ENCODE measurements around the gene MVK. TPM values are rescaled to one million over a fixed set of nuclear protein-coding genes. Genes with fewer than 3 reads are reported as not detected.

The MVK gene
- total and polyA plus RNA-seq, 2 of the 4 experiments (the other 2 are of a cell fraction) = 6.6 to 11.5 TPM

GRCh38 chr12:109641422-109641821, 67.8 kb downstream of the MVK start:
- Histone ChIP-seq H3K4me1 (ENCODE audit: control insufficient read depth, insufficient read depth, low read length) (no peaks in the 10 kb centered on the region), H3K56ac (ENCODE audit: extremely low read depth, insufficient read depth, low read length) (no peak overlapping the region), H2AK9ac (replicated peaks; ENCODE audit: low read depth, low read length, poor library complexity) (no peak overlapping the region), H3K27ac (ENCODE audit: insufficient read depth, low read length) (no peak overlapping the region), H4K20me1 (ENCODE audit: insufficient read depth, low read length) (no peaks in the 10 kb centered on the region), H3K4me3 (ENCODE audit: insufficient read depth, low read depth, low read length) (no peak overlapping the region), H4K91ac (ENCODE audit: insufficient read depth, low read depth, low read length) (no peak overlapping the region), H3K23ac (ENCODE audit: low read depth, low read length) (no peak overlapping the region), H2BK20ac (ENCODE audit: low read depth, low read length) (no peak overlapping the region), H3K9me3 (ENCODE audit: control insufficient read depth, insufficient read depth, low read length) (no peaks in the 10 kb centered on the region), H3K14ac (replicated peaks; ENCODE audit: low read depth, low read length) (no peak overlapping the region), H2AFZ (replicated peaks; ENCODE audit: low read length, poor library complexity) (no peak overlapping the region), H3K9me1 (ENCODE audit: insufficient read depth, low read length) (no peaks in the 10 kb centered on the region), H3K27me3 (ENCODE audit: control insufficient read depth, insufficient read depth, low read length) (peaks cover 33% of the 10 kb centered on the region), H3K79me1 (ENCODE audit: low read depth in 1 of 2, low read length in 2 of 2) (no peaks in the 10 kb centered on the region), H3K4ac (ENCODE audit: low read depth, low read length) (no peak overlapping the region), H2AK5ac (ENCODE audit: low read depth, low read length) (no peak overlapping the region), H2BK120ac (ENCODE audit: low read depth, low read length) (no peak overlapping the region), H2BK5ac (ENCODE audit: low read depth, low read length, poor library complexity, severe bottlenecking) (no peak overlapping the region), H3K36me3 (ENCODE audit: control insufficient read depth, insufficient read depth, low read length) (no peaks in the 10 kb centered on the region), H4K5ac (ENCODE audit: low read depth, low read length) (no peak overlapping the region), H3K4me2 (ENCODE audit: low read depth, low read length) (no peak overlapping the region), H3K9ac (ENCODE audit: low read depth, low read length) (no peak overlapping the region), H4K8ac (ENCODE audit: low read depth in 2 of 2, low read length in 2 of 2) (no peak overlapping the region), H3K18ac (ENCODE audit: low read depth, low read length) (no peak overlapping the region), H2BK15ac (ENCODE audit: low read depth, low read length) (no peak overlapping the region)
- TF ChIP-seq RFX5 (IDR thresholded peaks at IDR 0.05; ENCODE audit: low read depth, low read length) (no peak), CHD1 (IDR thresholded peaks at IDR 0.05; ENCODE audit: low read depth, low read length) (no peak), RAD21 (IDR thresholded peaks at IDR 0.05; ENCODE audit: low read length) (no peak), SMC3 (IDR thresholded peaks at IDR 0.05; ENCODE audit: low read depth, low read length) (no peak), MAFK (IDR thresholded peaks at IDR 0.05; ENCODE audit: low read depth, low read length) (no peak), NFE2L2 (IDR thresholded peaks at IDR 0.05; ENCODE audit: low read depth, low read length) (no peak)
- no peak for ATAC-seq (ENCODE audit: low read depth)
- BruUV-seq (replicated peaks) = no TSS peak
- in situ Hi-C loops (cut with MboI; ENCODE audit: low sequenced_read_pairs) = no loop called here
- POLR2A ChIA-PET (ENCODE audit: unreplicated experiment) = no interaction called here
- no CpG with 5 or more reads among the region's 2 CpGs for WGBS, 2 experiments (ENCODE audit: extremely low coverage in 2 of 2, insufficient read length in 1 of 2)
- CTCF ChIA-PET = interaction anchor here (1.3 kb wide), 1 partner anchor 38 kb away, joined by 3 read pairs; no protein-coding TSS in a partner anchor
- intact Hi-C loops (cut with micrococcal nuclease) = no loop called here
- DNase-seq = no peak
- dilution Hi-C loops (cut with HindIII; ENCODE audit: low sequenced_read_pairs, unreplicated experiment) = no loop called here
